ENCODE measurements around the gene ULK1.
A peak's percentile ranks its signal among the peaks of the same experiment; 100 is the strongest.

ULK1 gene

GRCh38 chr12:131894313-131894860 lies at the start of gene ULK1:
ULK1 (plus strand) TSS chr12:131894622; CDS start chr12:131895002, 380 bp downstream.
- peak; percentile 91 for DNase-seq (ENCODE audit: low spot score)

DNA sequence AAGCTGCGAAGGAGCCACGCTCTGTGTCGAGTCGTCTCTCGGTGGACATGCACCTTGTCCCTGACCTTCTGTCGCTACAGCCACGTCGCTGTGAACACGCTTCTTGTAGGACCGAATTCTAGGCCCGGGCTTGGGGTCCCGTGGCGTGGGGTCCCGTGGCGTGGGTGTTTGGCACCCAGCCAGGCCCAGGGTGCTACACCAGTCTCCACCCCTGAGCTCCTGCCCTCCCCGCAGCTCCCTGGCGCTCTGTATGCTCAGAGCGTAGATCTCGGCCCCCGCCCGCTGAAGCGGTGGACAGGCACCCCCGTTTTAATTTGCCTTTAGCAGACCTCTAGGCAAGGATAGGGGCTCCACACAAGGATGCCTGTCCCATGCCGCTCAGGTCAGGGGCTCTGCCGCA lies 49.8 kb upstream of the ULK1 start:
- no peak for DNase-seq (ENCODE audit: low spot score)

DNA sequence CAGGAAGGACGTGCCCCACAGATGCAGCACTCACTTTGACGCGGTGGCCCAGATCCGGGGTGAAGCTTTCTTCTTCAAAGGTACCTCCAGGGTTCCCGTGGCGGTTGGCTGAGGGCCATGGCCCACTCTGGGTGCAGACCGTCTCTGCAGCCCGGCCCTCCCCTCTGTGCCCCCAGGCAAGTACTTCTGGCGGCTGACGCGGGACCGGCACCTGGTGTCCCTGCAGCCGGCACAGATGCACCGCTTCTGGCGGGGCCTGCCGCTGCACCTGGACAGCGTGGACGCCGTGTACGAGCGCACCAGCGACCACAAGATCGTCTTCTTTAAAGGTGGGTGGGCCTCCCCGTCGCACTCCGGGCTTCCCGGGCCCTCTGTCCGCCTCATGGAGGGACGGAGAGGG lies 49.3 kb upstream of the ULK1 start:
- no peak for DNase-seq (ENCODE audit: low spot score)

DNA sequence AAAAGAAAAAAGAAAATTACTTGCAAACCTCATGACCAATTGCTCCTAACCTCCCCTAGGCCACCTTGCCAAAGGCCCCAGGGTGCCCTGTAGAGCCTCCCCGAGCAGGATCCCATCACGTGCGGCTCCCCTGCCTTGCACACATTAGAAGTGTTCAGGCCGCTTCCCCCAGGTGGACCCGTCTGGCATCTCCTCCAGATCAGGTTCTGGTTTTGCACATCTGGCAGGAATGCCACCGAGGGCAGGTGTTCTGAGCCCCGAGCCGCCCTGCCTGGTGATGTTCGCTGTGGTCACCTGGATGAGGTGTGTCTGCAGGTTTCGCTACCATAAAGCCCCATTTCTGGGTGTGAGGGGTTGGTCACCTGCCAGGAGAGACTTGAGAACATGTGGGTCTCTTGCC lies 47.0 kb upstream of the ULK1 start:
- DNase-seq (ENCODE audit: low spot score): no peak

- no peak for DNase-seq (ENCODE audit: low spot score)
Measured at GRCh38 chr12:131848753-131849152, 45.7 kb upstream of the ULK1 start.

DNA sequence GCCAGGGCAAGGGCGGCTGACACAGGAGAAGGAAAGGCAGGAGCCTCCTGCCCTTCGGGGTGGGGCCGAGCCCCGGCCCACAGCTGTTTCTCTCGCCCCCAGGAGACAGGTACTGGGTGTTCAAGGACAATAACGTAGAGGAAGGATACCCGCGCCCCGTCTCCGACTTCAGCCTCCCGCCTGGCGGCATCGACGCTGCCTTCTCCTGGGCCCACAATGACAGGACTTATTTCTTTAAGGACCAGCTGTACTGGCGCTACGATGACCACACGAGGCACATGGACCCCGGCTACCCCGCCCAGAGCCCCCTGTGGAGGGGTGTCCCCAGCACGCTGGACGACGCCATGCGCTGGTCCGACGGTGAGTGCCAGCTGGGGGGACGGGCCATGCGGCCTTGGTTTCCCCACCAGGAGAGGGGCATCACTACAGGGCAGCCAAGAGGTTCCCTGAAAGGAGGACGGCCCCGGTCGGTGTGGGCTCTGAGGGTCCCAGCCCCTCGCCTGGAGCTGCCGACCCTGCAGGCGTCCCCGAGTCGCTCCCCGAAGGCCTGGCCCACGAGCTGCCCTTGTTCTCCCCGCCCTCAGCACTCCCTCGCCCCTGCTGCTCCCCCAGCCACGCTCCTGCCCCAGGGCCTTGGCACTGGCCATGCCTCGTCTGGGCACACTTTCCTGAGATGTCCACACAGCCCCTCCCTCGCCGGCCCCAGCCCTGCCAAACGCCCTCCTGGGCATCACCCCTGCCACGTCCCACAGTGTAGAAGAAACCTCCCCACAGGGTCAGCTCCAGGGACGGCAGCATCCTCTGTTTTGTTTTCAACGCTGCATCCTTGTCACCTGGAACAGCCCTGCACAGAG lies 44.5 kb upstream of the ULK1 start:
- no peak for DNase-seq (ENCODE audit: low spot score)

- no peak for DNase-seq (ENCODE audit: low spot score)
Measured at GRCh38 chr12:131850856-131851559, 43.4 kb upstream of the ULK1 start.

GRCh38 chr12:131851741-131852550 lies 42.5 kb upstream of the ULK1 start:
- no peak for DNase-seq (ENCODE audit: low spot score)

- no peak for DNase-seq (ENCODE audit: low spot score)
Measured at GRCh38 chr12:131852551-131853299, 41.7 kb upstream of the ULK1 start.

- DNase-seq (ENCODE audit: low spot score): no peak
Measured at GRCh38 chr12:131853832-131854797, 40.3 kb upstream of the ULK1 start.

GRCh38 chr12:131854861-131855476 lies 39.5 kb upstream of the ULK1 start:
- DNase-seq (ENCODE audit: low spot score): no peak

DNA sequence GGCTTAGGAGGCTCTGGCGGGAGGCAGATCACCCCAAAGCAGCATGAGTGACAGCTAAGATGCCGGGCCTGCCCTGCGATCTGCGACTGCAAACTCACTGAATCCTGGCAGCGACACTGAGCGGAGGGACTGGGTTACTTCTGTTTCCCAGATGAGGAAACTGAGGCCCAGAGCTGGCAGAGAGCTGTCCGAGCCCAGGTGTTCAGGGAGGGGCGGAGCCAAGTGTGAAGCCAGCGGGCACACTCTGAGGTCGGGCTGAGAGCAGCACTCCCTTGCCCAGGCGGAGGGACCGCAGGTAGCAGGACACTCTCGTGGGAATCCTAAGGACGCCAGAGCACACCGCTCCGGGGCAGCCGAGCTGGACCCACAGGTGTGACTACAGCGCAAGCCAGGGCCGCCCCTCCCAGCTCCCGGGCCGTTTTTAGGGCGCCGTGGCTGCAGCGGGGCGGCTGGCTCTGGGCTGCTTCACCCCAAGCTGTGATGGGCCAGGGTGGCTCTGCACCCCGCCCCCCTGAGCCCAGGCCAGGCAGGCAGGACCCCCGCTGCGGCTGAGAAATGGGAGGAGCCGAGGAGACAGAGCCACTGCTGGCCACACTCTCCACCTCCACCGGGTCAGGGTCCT lies 38.8 kb upstream of the ULK1 start:
- no peak for DNase-seq (ENCODE audit: low spot score)

DNA sequence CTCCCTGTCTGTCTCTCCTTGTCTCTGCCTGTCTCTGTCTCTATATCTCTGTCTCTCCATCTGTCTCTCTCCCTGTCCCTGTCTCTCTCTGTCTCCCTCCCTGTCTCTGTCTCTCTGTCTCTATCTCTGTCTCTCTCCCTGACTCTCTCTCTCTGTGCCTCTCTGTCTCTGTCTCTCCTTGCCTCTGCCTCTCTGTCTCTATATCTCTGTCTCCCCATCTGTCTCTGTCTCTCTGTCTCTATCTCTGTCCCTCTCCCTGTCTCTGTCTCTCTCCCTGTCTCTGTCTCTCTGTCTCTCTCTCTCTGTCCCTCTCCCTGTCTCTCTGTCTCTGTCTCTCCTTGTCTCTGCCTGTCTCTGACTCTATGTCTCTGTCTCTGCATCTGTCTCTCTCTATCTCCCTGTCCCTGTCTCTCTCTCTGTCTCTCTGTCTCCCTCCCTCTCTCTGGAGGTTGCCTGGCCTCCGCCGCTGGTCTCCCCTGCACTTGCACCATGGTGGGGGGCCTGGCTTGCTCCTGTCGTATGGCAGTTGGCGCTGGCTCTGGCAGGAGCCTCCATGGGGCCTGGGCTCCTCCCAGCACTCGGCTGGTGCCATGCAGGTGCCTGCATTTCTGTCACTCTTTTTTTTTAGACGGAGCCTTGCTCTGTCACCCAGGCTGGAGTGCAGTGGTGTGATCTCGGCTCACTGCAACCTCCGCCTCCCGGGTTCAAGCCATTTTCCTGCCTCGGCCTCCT lies 37.9 kb upstream of the ULK1 start:
- no peak for DNase-seq (ENCODE audit: low spot score)

- no peak for DNase-seq (ENCODE audit: low spot score)
Measured at GRCh38 chr12:131857908-131858850, 36.2 kb upstream of the ULK1 start.

DNA sequence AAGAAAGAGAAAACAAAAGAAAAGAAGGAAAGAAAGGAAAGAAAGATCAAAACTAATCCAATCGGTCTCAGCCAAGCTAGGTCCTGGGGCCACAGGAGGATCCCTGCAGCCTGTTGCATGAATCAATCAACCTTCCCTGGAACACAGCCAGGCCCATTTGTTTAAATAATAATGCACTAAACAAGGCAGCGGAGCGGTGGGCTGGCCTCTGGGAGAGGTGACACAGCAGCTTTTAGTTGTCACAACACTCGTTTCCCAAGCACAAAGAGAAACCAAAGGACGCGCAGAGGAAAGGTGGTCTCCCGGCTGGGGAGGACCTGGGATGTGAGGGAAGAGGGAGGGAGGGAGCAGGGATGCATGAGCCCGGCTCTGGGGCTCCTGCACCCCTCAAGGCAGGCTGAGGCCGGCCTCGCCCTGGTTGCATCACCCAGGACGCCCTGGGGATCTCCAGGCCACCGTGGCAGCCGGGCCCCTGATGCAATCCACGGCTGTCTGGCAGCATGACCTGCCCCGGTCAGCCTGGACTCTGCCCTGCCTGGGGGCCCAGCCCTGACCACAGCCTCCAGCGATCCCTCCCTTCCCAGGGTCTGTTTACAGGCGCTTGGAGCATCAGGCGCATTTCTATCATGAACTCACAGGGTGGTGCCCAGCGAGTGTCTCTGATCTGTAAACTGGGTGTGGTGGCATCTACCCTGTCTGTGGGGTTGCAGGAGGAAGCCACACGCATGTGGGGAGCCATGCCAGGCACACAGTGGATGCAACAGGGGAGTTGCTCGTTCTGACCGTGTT lies 33.8 kb upstream of the ULK1 start:
- no peak for DNase-seq (ENCODE audit: low spot score)

DNA sequence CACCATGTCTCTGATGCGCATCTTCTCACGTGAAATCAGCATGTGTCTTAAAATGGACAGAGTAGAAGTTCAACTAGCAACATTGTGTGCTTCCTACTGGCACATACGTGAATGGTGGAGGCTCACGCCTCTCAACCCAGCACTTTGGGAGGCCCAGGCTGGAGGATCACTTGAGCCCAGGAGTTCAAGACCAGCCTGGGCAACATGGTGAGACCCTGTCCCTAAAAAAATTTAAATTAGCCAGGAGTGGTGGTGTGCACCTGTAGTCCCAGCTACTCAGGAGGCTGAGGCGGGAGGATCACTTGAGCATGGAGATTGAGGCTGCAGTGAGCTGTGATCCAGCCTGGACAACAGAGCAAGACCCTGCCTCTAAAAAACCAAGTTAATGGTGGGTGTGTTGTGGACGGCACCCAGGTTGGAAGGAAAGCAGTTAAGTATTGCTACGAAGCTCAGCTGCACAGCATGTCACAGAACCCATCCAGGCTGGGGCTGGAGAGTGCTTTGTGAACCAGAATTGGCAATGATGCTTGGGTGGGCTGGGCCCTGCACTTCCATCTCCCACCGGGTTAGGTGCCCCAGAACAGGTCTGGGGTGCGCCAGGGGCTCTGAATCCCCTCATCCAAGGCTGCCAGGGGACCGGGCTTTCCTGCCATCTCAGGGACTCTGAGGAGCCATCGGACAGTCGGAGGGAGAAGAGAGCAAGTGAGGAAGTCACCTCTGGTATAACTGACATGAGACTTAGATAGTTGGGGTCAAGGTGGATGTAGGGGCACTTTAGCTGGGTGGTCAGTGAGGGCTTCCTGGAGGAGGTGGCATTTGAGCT lies 33.0 kb upstream of the ULK1 start:
- DNase-seq (ENCODE audit: low spot score): no peak
